Cardiac atrium fibroblast (primary cell): ENCODE data around the gene TBRG1. TPM values are rescaled to one million over a fixed set of nuclear protein-coding genes. Genes with fewer than 3 reads are reported as not detected.

Experiments
- total RNA-seq: library from RNA; depleted of rRNA; stranded (reverse); fragments of >200 nt; gene quantifications from 2 replicates; pipeline ENCODE4 v1.2.3, GENCODE V29; 2015

TBRG1 gene, protein sequence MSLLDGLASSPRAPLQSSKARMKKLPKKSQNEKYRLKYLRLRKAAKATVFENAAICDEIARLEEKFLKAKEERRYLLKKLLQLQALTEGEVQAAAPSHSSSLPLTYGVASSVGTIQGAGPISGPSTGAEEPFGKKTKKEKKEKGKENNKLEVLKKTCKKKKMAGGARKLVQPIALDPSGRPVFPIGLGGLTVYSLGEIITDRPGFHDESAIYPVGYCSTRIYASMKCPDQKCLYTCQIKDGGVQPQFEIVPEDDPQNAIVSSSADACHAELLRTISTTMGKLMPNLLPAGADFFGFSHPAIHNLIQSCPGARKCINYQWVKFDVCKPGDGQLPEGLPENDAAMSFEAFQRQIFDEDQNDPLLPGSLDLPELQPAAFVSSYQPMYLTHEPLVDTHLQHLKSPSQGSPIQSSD
- 20.9 and 23.0 TPM in 2 replicates for total RNA-seq

DNA sequence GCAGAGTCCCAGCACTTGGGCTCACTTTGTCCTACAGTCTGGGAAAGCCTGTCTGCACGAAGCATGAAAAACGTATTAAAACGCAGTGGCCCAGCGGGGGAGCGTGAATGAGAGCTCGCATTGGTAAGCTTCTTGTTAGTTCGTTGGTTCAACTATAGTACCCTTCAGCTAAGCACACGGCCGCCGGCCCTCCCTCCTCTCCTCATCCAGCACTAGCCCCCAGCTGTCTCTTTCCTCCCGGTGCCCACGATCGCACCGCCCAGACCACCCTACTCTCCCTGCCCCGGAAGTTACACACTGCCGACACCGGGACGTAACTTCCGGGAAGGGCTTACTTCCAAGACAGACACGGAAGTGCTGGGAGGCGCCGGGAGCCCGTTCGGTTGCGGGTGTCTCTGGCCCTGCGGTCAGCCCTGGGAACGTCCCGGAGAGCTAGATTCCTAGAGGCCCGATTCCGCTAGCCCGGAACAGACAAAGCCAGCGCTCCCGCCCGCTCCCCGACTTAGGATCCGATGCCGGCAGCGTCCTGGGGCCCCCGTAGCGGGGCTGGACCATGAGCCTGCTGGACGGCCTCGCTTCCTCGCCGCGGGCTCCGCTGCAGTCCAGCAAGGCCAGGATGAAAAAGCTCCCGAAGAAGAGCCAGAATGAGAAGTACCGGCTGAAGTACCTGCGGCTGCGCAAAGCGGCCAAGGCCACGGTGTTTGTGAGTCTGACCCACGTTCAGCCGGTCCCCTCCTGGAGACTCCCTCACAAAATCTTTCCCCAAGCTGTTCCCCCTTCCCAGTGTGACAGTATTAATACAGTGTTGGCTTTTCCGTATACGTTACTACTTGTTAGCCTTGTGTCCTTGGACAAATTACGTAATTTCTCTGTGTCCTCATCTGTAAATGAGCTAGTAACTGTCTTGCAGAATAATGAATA, at the start of gene TBRG1:
TBRG1 (plus strand) TSS at position 334 of the 921 bp plus-strand sequence; CDS start at position 554, 220 bp downstream.

DNA sequence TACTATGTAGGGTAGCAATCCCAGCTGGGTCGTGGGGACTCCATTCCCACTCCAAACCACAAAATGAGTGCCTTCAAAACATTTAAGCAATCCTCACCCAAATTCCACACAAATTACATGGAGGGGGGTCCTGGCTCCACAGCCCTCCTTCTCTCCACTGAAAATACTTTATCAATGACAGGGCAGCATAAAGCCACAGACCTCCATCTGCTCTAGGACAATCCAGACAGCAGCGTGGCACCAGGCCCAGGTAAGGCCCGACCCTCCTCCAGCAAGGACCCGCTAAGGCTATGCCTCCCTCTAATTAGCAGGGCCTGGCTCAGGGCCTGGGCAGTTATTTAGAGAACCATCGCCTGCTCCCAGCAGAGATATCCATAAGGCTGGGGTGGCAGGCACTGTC, 11.6 kb upstream of the TBRG1 start, which contains the start of gene PANX3:
PANX3 (plus strand) TSS at position 365 of the 400 bp plus-strand sequence. CDS start 129 bp downstream, outside the sequence.

DNA sequence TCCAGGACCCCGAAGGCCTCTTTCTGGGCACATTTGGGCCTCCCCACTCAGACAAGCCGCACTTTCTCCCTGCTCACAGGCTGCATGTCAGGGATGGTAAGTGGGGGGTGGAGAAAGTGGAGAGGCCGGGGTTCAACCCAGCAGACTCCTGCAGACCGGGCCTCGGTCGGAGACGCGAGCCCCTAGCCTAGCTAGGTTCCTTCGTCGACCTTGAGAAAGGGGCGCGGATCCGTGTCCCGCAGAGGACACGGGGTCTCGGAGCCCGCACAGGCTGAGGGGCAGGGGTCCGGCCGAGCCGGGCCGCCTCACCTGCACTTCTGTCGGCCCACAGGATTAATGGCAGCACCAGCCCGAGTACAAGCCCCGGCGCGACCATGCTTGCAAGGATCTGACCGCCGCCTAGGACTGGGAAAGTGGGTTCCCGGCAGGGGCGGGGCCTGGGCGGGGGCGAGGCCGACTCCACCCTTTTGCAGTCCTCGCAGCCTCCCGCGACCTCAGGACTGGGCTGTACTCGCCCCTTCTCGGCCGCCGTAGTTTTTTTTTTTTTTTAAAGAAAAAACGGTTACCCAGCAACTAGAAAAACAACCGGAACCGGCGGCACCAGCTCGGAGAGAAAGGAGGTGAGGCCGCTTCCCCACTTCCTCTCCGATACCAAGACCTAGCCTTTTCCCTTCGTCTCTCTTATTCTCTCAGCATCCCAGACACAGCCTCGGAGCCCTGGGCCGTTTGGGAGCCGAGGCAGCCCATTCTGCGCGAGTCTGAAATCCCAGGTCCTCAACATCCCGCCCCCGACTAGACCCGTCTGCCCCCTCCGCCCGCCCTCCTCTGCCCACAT, 50.9 kb downstream of the TBRG1 start, which contains the start of the genes SIAE and SPA17:
SIAE (minus strand) TSS at position 407 of the 835 bp plus-strand sequence; CDS start at position 376, 31 bp downstream.
SPA17 (plus strand) TSS at position 572 of the 835 bp plus-strand sequence. CDS start 1,361 bp downstream, outside the sequence.

Other genes with a start within 250 kb of the TBRG1 start
- gene OR8B2, start 238.4 kb upstream of the TBRG1 start, total RNA-seq = not detected in 2 replicates
- gene OR8B3, start 223.8 kb upstream of the TBRG1 start, total RNA-seq = not detected in 2 replicates
- gene OR8B4, start 198.0 kb upstream of the TBRG1 start, total RNA-seq = not detected in 2 replicates
- gene OR8B8, start 177.2 kb upstream of the TBRG1 start, total RNA-seq = not detected in 2 replicates
- gene OR8B12, start 79.2 kb upstream of the TBRG1 start, total RNA-seq = not detected in 2 replicates
- not detected in 2 replicates for gene OR8A1, start 52.9 kb upstream of the TBRG1 start, total RNA-seq
- not detected in 2 replicates for gene PANX3, start 11.4 kb upstream of the TBRG1 start, total RNA-seq
- gene SIAE, start 50.9 kb downstream of the TBRG1 start, total RNA-seq = 19.5 and 23.2 TPM in 2 replicates
- 4.9 and 6.3 TPM in 2 replicates for gene SPA17, start 51.0 kb downstream of the TBRG1 start, total RNA-seq
- 0.16 and 0.36 TPM in 2 replicates for gene NRGN, start 117.1 kb downstream of the TBRG1 start, total RNA-seq
- gene VSIG2, start 129.4 kb downstream of the TBRG1 start, total RNA-seq = not detected in 2 replicates
- gene ESAM, start 139.4 kb downstream of the TBRG1 start, total RNA-seq = 2.2 and 15.2 TPM in 2 replicates
- gene MSANTD2, start 177.5 kb downstream of the TBRG1 start, total RNA-seq = 5.8 and 19.1 TPM in 2 replicates
- 16.0 and 36.5 TPM in 2 replicates for gene ROBO3, start 242.6 kb downstream of the TBRG1 start, total RNA-seq